ENCODE results near the gene TTC9.
A peak's percentile ranks its signal among the peaks of the same experiment; 100 is the strongest.

Gene TTC9

DNA sequence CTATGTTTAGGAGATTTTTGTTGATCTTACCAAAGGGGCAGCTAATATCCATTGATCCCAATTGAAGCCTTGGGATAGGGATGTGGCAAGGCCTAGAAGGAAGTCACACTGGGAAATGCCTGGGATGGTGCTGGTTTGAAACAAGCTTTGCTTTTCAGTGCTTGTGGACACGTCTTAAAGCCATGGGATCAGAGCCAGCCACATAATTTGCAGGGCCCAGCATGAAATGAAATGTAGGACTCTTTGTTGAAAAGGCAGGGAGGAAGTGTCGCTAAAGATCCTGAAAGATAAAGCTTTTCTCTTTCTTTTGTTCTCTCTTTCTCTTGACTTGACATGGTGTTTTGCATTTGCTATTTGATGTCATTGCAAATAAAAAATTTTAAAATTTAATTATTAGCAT, 5.0 kb downstream of the TTC9 start:
- DNase-seq, result peak; percentile 21

DNA sequence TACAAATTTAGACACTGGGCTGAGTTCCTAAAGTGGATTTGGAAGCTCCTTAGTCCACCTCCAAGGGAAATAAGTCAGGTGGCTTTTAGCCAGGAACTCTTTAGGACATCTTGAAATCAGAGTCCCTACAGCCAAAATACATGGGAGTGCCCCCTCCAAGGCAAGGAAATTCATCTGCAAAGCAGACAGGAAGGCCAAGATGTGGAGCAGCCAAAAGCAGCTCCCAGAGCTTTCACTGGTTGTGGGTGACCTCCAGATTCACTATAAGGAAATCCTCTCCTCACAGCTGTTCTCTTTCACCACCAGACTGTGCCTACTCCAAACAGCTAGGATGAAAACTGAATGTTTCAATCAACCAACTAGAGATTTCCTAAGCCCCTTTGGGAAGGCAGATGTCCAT, 6.6 kb downstream of the TTC9 start:
- DNase-seq, result no peak

GRCh38 chr14:70649803-70650202, 8.1 kb downstream of the TTC9 start:
- no peak for DNase-seq

GRCh38 chr14:70651522-70651921, 9.8 kb downstream of the TTC9 start:
- no peak for DNase-seq

- DNase-seq, result no peak
Observed at GRCh38 chr14:70652871-70653270, 11.2 kb downstream of the TTC9 start.

- no peak for DNase-seq
Observed at GRCh38 chr14:70653662-70654061, 11.9 kb downstream of the TTC9 start.

DNA sequence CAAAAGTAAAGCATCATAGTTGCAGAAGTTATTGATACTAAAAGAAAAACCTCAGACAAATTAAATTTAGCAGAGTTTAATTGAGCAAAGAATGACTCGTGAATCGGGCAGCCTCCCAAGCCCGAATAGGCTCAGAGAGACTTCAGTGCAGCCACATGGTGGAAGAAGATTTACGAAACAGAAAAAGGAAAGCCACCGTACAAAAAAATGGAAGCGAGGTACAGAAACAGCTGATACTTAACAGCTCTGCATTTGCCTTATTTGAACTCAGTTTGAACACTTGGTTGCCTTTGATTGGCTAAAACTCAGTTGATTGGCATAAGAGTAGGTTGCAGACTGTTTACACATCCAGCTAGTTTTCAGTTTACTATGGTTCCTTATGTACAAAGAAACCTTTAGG, 12.9 kb downstream of the TTC9 start:
- DNase-seq, result peak; percentile 9

GRCh38 chr14:70655110-70655826, 13.6 kb downstream of the TTC9 start:
- DNase-seq, result peak; percentile 87

GRCh38 chr14:70658899-70659298, 17.2 kb downstream of the TTC9 start:
- DNase-seq, result peak; percentile 28

GRCh38 chr14:70660967-70661893, 19.5 kb downstream of the TTC9 start:
- peak; percentile 57 for DNase-seq

GRCh38 chr14:70662080-70662479, 20.4 kb downstream of the TTC9 start:
- DNase-seq, result no peak

DNA sequence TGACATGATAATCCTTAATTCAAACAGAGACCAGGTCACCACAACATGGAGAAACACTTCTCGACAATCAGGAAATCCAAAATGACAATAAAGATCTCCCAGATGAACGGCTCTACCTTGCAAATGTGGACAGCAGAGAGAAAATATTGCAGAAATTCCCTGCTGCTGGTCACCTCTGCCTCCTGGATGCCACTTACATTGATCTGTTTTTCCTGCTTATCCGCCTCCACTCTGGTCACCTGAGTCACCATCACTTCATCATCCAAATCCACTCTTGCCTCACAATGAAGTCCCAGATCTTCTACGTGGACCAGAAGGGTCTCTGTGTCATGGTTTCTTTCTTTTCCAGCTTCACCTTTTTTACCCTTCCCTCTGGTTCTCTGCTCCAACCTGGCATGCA, 21.1 kb downstream of the TTC9 start:
- no peak for DNase-seq

DNA sequence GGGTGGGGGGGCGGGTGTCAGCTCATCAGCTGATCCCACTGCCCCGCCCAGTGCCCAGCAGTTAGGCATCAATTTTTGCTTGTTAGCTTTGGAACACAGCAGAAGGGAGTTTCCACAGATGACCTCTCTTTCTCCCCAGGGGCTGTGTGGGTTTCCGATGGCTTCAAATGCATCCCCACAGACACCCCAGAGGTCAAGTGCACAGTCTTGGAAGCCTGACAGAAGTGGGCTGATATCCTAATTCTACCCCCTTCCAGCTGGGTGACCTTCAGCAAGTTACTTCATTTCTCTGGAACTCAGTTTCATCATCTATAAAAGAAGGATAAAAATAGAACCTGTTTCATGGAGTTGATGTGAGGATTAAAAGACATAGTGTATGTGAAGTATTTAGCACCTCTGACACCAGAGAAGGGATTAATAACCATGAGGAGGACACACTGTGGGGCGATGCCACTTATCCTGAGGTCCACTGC, 22.0 kb downstream of the TTC9 start:
- DNase-seq, result no peak

DNA sequence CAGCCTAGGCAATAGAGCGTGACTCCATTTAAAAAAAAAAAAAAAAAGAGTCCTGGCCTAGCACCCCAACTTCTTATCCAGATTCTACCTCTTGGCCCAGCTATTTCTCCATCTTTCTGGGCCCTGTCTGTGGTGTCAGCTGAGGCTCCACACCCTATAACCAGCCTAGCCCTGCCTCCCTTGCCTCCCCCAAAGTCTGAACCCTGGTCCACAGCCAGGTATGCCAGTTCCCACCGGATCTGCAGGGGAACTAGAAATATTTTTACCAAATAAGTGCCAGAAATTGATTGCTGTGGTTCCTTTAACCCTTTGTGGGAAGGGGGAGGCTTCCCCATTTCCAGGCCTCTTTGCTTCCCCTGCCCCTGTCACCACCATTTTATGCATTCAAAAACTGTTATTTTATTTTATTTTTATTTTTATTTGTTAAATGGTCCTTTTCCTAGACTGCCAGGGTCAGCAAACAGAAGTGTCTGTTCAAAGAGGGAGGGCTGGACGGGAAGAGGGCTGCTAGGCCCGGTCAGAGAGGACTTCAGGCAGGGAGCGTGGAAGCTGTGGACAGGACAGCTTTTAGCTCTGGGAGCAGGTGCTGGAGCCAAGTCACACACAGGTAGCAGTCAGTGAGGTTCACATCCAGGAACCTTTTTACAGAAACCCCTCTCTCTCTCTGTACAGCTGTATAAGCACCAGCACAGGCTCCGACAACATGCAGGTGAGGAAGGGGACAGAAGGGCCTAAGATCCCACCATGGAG, 23.2 kb downstream of the TTC9 start:
- no peak for DNase-seq

DNA sequence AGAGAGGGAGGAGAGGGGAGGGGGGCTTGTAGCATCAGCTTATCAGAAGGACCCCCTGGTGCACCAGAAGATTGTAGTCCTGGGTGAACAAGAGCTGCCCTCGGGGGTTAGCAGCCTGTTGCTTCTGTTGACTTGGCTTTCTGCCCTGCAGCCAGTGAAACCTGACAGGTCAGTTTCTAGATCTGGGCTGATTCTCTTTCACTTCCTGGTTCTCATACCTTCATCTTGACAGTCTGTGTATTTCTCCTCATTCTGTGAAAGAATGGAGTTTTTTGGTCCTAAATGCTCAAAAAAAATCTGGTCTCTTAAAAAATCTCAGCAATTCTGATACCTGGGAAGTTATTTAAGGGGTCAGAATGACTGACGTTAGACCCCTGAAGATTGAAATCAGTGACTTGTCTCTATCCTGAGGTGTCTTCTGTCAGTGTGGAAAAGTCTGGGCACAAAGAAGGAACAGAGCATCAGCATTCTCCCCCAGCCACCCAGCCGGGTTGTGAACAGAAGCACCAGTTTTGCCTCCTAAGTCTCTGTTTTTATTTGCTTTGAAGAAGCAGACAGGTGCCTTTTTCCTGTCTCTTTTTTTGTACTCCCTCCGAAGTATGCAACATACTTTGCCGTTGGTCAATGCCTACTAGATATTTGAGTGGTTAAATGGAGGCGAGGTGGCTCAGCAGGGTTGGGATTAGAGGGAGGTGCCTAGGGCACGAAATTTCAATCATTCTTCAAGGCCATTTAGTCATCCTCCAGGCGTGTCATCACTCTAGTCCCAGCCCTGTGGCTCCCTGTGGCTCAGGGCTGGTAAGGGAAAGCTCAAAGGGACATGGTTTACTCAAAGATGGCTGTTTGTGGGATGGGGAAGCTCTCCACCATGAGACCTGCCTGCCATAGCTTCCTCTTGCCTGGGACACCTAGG, 24.0 kb downstream of the TTC9 start:
- DNase-seq, result no peak

- no peak for DNase-seq
Observed at GRCh38 chr14:70666361-70666686, 24.6 kb downstream of the TTC9 start.

GRCh38 chr14:70670992-70671651, 29.4 kb downstream of the TTC9 start:
- DNase-seq, result no peak

- DNase-seq, result no peak
Observed at GRCh38 chr14:70671652-70672644, 30.2 kb downstream of the TTC9 start.

DNA sequence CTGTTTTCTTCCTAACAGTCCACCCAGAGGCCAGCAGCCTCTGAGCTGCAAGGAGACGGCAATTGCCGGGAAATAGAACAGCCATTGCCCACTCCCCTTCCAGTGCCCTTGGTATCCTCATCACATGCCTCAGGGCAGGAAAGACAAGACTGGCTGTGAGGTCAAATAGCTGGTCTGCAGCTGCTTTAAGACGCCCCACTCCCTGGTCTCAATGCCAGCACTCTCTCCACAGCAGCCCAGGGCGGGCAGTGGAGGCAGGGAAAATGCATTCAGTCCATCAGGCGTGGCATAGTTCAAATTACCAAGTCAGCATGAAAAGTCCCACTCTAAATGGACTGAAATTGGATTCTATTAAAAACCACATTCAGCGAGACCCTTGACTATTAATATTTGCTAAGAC, 35.6 kb downstream of the TTC9 start:
- no peak for DNase-seq

DNA sequence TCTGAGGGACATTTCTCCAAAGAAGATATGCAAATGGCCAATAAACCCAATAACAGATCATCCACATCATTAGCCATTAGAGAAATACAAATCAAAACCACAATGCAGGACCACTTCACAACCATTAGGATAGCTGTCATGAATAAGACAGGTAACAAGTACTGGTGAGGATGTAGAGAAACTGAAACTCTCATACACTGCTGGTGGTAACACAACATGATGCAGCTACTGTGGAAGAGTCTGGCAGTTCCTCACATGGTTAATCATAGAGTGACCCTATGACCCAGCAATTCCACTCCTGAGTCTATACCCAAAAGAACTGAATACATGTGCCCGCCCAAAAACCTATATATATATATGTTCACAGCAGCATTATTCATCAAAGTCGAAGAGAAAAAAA, 39.0 kb downstream of the TTC9 start:
- DNase-seq, result no peak

Data from central memory CD4-positive, alpha-beta T cell (primary cell).